Epithelial cell of proximal tubule (primary cell): ENCODE data around the gene GMPPA. TPM values are rescaled to one million over a fixed set of nuclear protein-coding genes. Genes with fewer than 3 reads are reported as not detected.

Experiments
- DNase-seq: peaks from one replicate; pipeline ENCODE4 v3.0.0-alpha.2; 2011; ENCODE audit warnings: low read depth
- H3K4me3 ChIP-seq: 2 replicates; pipeline ENCODE4 v1.5.1; 2011; ENCODE audit warnings: low read depth, mild to moderate bottlenecking, low read length
- CTCF ChIP-seq: conservative IDR thresholded peaks from 2 replicates; pipeline ENCODE4 v1.5.1; 2012; ENCODE audit warnings: low read depth, mild to moderate bottlenecking, low read length
- total RNA-seq: library from RNA; depleted of rRNA; stranded (reverse); fragments of >200 nt; gene quantifications from 2 replicates; pipeline ENCODE4 v1.2.3, GENCODE V29; 2015

The GMPPA gene
- total RNA-seq, 1 donor from 2014 or later = 27.2 TPM

GRCh38 chr2:219457784-219458369 is 40.8 kb upstream of the GMPPA start:
- peak; percentile 11 for TF ChIP-seq CTCF

GRCh38 chr2:219458996-219459395 is 39.7 kb upstream of the GMPPA start:
- no peak overlapping the region for H3K4me3 ChIP-seq
- no peak for TF ChIP-seq CTCF
- DNase-seq = no peak

More at GRCh38 chr2:219457784-219458369, 40.8 kb upstream of the GMPPA start:
- H3K4me3 ChIP-seq = no peak overlapping the region
- no peak for DNase-seq

GRCh38 chr2:219459460-219460311 is 39.0 kb upstream of the GMPPA start:
- TF ChIP-seq CTCF = peak; percentile 81
- no peak for DNase-seq
- H3K4me3 ChIP-seq = no peak overlapping the region

- no peak overlapping the region for H3K4me3 ChIP-seq
- TF ChIP-seq CTCF = no peak
- no peak for DNase-seq
Measured at GRCh38 chr2:219460424-219460926, 38.2 kb upstream of the GMPPA start.

- DNase-seq = no peak
- TF ChIP-seq CTCF = no peak
Measured at GRCh38 chr2:219461047-219461514, 37.6 kb upstream of the GMPPA start.

GRCh38 chr2:219461669-219462068 is 37.0 kb upstream of the GMPPA start:
- TF ChIP-seq CTCF = no peak
- no peak overlapping the region for H3K4me3 ChIP-seq
- no peak for DNase-seq

More at GRCh38 chr2:219461047-219461514, 37.6 kb upstream of the GMPPA start:
- no peak overlapping the region for H3K4me3 ChIP-seq

- no peak overlapping the region for H3K4me3 ChIP-seq
- no peak for DNase-seq
- no peak for TF ChIP-seq CTCF
Measured at GRCh38 chr2:219462349-219462748, 36.3 kb upstream of the GMPPA start.
